H9 (cell line): ENCODE measurements around the gene KAT7. TPM values are rescaled to one million over a fixed set of nuclear protein-coding genes. Genes with fewer than 3 reads are reported as not detected.

Source experiments
- DNase-seq: peaks from one replicate; pipeline ENCODE4 v3.0.0-alpha.2; 2017
- H2AFZ ChIP-seq: one replicate; pipeline ENCODE4 v1.6.1; 2013; ENCODE audit warnings: mild to moderate bottlenecking, low read length, control low read depth, moderate library complexity
- H2AK5ac ChIP-seq: 2 replicates; pipeline ENCODE4 v1.6.1; 2013; ENCODE audit warnings: low read length, control low read depth, mixed read lengths; ENCODE audit not compliant: insufficient read length
- H2BK120ac ChIP-seq: one replicate; pipeline ENCODE4 v1.6.1; 2013; ENCODE audit warnings: low read depth, mild to moderate bottlenecking, low read length, control low read depth, inconsistent platforms; ENCODE audit not compliant: poor library complexity, severe bottlenecking
- H2BK12ac ChIP-seq: 2 replicates; pipeline ENCODE4 v1.6.1; 2013; ENCODE audit warnings: low read length, control low read depth, mixed read lengths, low read depth; ENCODE audit not compliant: insufficient read length
- H2BK15ac ChIP-seq: 2 replicates; pipeline ENCODE4 v1.6.1; 2013; ENCODE audit warnings: low read depth, low read length, control low read depth
- H2BK20ac ChIP-seq: one replicate; pipeline ENCODE4 v1.6.1; 2013; ENCODE audit warnings: low read depth, mild to moderate bottlenecking, low read length, control low read depth, inconsistent platforms; ENCODE audit not compliant: poor library complexity, severe bottlenecking
- H2BK5ac ChIP-seq: 2 replicates; pipeline ENCODE4 v1.6.1; 2013; ENCODE audit warnings: low read length, control low read depth, mixed read lengths; ENCODE audit not compliant: insufficient read length
- H3K14ac ChIP-seq: 2 replicates; pipeline ENCODE4 v1.6.1; 2013; ENCODE audit warnings: low read length, control low read depth; ENCODE audit not compliant: insufficient read depth
- H3K18ac ChIP-seq: 2 replicates; pipeline ENCODE4 v1.6.1; 2013; ENCODE audit warnings: low read depth, mild to moderate bottlenecking, mixed read lengths, low read length, control low read depth; ENCODE audit not compliant: insufficient read length
- H3K23ac ChIP-seq: 2 replicates; pipeline ENCODE4 v1.6.1; 2013; ENCODE audit warnings: low read length, control low read depth, mixed read lengths, low read depth; ENCODE audit not compliant: insufficient read length
- H3K23me2 ChIP-seq: 2 replicates; pipeline ENCODE4 v1.6.1; 2013; ENCODE audit warnings: low read depth, mild to moderate bottlenecking, mixed read lengths, low read length, control low read depth; ENCODE audit not compliant: insufficient read length, poor library complexity, severe bottlenecking
- H3K27ac ChIP-seq: 2 replicates; pipeline ENCODE4 v1.5.1; 2013; ENCODE audit warnings: low read length, control low read depth, mixed read lengths, low read depth; ENCODE audit not compliant: insufficient read length
- H3K27me3 ChIP-seq: 2 replicates; pipeline ENCODE4 v1.6.1; 2013; ENCODE audit warnings: low read length, control low read depth, inconsistent platforms; ENCODE audit not compliant: insufficient read depth
- H3K4ac ChIP-seq: 2 replicates; pipeline ENCODE4 v1.6.1; 2013; ENCODE audit warnings: low read depth, mild to moderate bottlenecking, control low read depth, inconsistent platforms, low read length, moderate library complexity
- H3K4me1 ChIP-seq: 2 replicates; pipeline ENCODE4 v1.6.1; 2013; ENCODE audit warnings: low read length, control low read depth, inconsistent platforms; ENCODE audit not compliant: insufficient read depth
- H3K4me2 ChIP-seq: 2 replicates; pipeline ENCODE4 v1.6.1; 2013; ENCODE audit warnings: low read length, control low read depth, mixed read lengths; ENCODE audit not compliant: insufficient read length, insufficient read depth
- H3K56ac ChIP-seq: 2 replicates; pipeline ENCODE4 v1.6.1; 2013; ENCODE audit warnings: low read depth, mild to moderate bottlenecking, mixed read lengths, low read length, control low read depth; ENCODE audit not compliant: insufficient read length
- H3K79me1 ChIP-seq: 2 replicates; pipeline ENCODE4 v1.6.1; 2013; ENCODE audit warnings: low read depth, mild to moderate bottlenecking, moderate library complexity, low read length, control low read depth, inconsistent platforms; ENCODE audit not compliant: insufficient read depth, poor library complexity, severe bottlenecking
- H3K79me2 ChIP-seq: 2 replicates; pipeline ENCODE4 v1.6.1; 2013; ENCODE audit warnings: low read length, control low read depth, inconsistent platforms; ENCODE audit not compliant: insufficient read depth
- H3K9ac ChIP-seq: 2 replicates; pipeline ENCODE4 v1.6.1; 2013; ENCODE audit warnings: low read length, control low read depth, mixed read lengths; ENCODE audit not compliant: insufficient read length; ENCODE audit errors: extremely low read depth
- H3K9me3 ChIP-seq: one replicate; pipeline ENCODE4 v1.6.1; 2013; ENCODE audit warnings: low read depth, low read length, inconsistent platforms; ENCODE audit not compliant: control insufficient read depth
- H3T11ph ChIP-seq: one replicate; pipeline ENCODE4 v1.6.1; 2013; ENCODE audit warnings: mild to moderate bottlenecking, low read length, control low read depth, inconsistent platforms
- H4K20me1 ChIP-seq: one replicate; pipeline ENCODE4 v1.6.1; 2013; ENCODE audit not compliant: control insufficient read depth, insufficient read length, insufficient read depth
- H4K5ac ChIP-seq: 2 replicates; pipeline ENCODE4 v1.6.1; 2013; ENCODE audit warnings: low read depth, mild to moderate bottlenecking, mixed read lengths, low read length, control low read depth; ENCODE audit not compliant: insufficient read length
- H4K8ac ChIP-seq: replicated peaks from 2 replicates; pipeline ENCODE4 v1.6.1; 2013; ENCODE audit warnings: low read length, control low read depth, mixed read lengths, low read depth; ENCODE audit not compliant: insufficient read length
- H4K91ac ChIP-seq: 2 replicates; pipeline ENCODE4 v1.6.1; 2013; ENCODE audit warnings: low read depth, mild to moderate bottlenecking, moderate library complexity, mixed read lengths, low read length, control low read depth; ENCODE audit not compliant: insufficient read length
- H3K27ac Mint-ChIP-seq, 3 experiments: 2 replicates in 2 of 3; 3 replicates in 1 of 3; pipeline ENCODE4 v1.8.0; 2020 to 2021; ENCODE audit warnings: mixed read lengths in 3 of 3, mild to moderate bottlenecking in 1 of 3, moderate library complexity in 1 of 3
- H3K27me3 Mint-ChIP-seq: 2 replicates; pipeline ENCODE4 v1.8.0; 2021; ENCODE audit warnings: low read depth, mild to moderate bottlenecking, moderate library complexity, mixed read lengths
- H3K36me3 Mint-ChIP-seq, 3 experiments: 2 replicates in 2 of 3; 3 replicates in 1 of 3; pipeline ENCODE4 v1.8.0; 2020 to 2021; ENCODE audit warnings: low read depth in 3 of 3, mixed read lengths in 3 of 3; ENCODE audit not compliant: insufficient read depth in 1 of 3
- H3K4me1 Mint-ChIP-seq, 2 experiments: 2 replicates each; pipeline ENCODE4 v1.8.0; 2020; ENCODE audit warnings: mixed read lengths in 2 of 2
- H3K4me3 Mint-ChIP-seq, 2 experiments: 2 replicates in 1 of 2; 3 replicates in 1 of 2; pipeline ENCODE4 v1.8.0; 2020 to 2021; ENCODE audit warnings: mild to moderate bottlenecking in 2 of 2, mixed read lengths in 2 of 2, moderate library complexity in 1 of 2
- H3K9me3 Mint-ChIP-seq, 2 experiments: 2 replicates in 1 of 2; 3 replicates in 1 of 2; pipeline ENCODE4 v1.8.0; 2020; ENCODE audit warnings: mild to moderate bottlenecking in 2 of 2, mixed read lengths in 2 of 2, moderate library complexity in 1 of 2
- WGBS: extraction: QIAGEN DNeasy Blood & Tissue Kit; methylation state at CpG from one replicate; pipeline ENCODE4 v1.1.7; 2013; ENCODE audit warnings: missing lambda C conversion rate, low lambda C conversion rate, mixed read lengths; ENCODE audit not compliant: insufficient read length; ENCODE audit errors: extremely low coverage; 5-methylcytosine and 5-hydroxymethylcytosine counted together
- total RNA-seq: library from RNA; stranded (reverse); gene quantifications from 2 replicates; pipeline ENCODE4 v1.2.1, GENCODE V29; 2021
- TF ChIP-seq, protein P1 (sequence below): fragments of 200-600 bp; sonication (generic); conservative IDR thresholded peaks from 3 replicates; pipeline ENCODE4 v1.8.0; 2021; ENCODE audit warnings: antibody characterized with exemption, mild to moderate bottlenecking

The KAT7 gene
- total RNA-seq, 1 experiment from 2014 or later, result 93.1 TPM

DNA sequence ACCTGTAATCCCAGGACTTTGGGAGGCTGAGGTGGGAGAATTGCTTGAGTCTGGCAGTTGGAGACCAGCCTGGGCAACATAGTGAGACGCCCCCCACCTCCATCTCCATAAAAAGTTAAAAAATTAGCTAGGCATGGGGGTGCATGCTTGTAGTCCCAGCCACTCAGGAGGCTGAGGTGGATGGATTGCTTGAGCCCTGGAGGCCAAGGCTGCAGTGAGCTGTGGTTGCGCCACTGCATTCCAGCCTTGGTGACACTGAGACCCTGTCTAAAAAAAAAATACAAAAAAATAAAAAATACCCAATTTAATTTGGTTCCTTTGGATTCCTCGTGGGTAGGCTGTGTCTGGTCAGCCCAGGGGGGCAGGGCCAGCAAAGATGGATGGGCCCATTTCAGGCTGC, 85.4 kb downstream of the KAT7 start:
- Histone ChIP-seq H3K23me2 (no peaks in the 10 kb centered on the region), H3K27me3 (no peaks in the 10 kb centered on the region)
- H3K36me3 Mint-ChIP-seq, result no peaks in the 10 kb centered on the region

More for the DNA sequence above, 85.4 kb downstream of the KAT7 start:
- Histone ChIP-seq H2AK5ac (no peak overlapping the region), H3K27ac (no peak overlapping the region), H2AFZ (no peak overlapping the region), H4K8ac (no peak overlapping the region), H3K18ac (no peak overlapping the region), H2BK120ac (no peak overlapping the region), H2BK20ac (no peak overlapping the region), H3K4me2 (no peak overlapping the region), H3K79me2 (no peaks in the 10 kb centered on the region), H3K79me1 (no peaks in the 10 kb centered on the region), H4K5ac (no peak overlapping the region), H4K20me1 (peaks cover 6% of the 10 kb centered on the region), H2BK12ac (no peak overlapping the region), H3K4ac (no peak overlapping the region), H2BK15ac (no peak overlapping the region), H3K14ac (no peak overlapping the region), H3T11ph (no peak overlapping the region), H3K9ac (no peak overlapping the region), H3K56ac (no peak overlapping the region), H3K9me3 (no peaks in the 10 kb centered on the region), H4K91ac (no peak overlapping the region), H2BK5ac (no peak overlapping the region), H3K4me1 (no peaks in the 10 kb centered on the region; the same call in 1 of the 2 replicates), H3K23ac (no peak overlapping the region)
- H3K4me1 Mint-ChIP-seq, result peaks cover 27 to 44% of the 10 kb centered on the region in 2 experiments
- TF ChIP-seq, protein P1, sequence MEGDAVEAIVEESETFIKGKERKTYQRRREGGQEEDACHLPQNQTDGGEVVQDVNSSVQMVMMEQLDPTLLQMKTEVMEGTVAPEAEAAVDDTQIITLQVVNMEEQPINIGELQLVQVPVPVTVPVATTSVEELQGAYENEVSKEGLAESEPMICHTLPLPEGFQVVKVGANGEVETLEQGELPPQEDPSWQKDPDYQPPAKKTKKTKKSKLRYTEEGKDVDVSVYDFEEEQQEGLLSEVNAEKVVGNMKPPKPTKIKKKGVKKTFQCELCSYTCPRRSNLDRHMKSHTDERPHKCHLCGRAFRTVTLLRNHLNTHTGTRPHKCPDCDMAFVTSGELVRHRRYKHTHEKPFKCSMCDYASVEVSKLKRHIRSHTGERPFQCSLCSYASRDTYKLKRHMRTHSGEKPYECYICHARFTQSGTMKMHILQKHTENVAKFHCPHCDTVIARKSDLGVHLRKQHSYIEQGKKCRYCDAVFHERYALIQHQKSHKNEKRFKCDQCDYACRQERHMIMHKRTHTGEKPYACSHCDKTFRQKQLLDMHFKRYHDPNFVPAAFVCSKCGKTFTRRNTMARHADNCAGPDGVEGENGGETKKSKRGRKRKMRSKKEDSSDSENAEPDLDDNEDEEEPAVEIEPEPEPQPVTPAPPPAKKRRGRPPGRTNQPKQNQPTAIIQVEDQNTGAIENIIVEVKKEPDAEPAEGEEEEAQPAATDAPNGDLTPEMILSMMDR, result no peak
- no peak for DNase-seq
- H3K27me3 Mint-ChIP-seq, result peaks cover 8% of the 10 kb centered on the region
- WGBS, result no CpG with 5 or more reads among the region's 3 CpGs
- H3K4me3 Mint-ChIP-seq, result no peak overlapping the region
- no peak overlapping the region for H3K27ac Mint-ChIP-seq
- no peaks in the 10 kb centered on the region for H3K9me3 Mint-ChIP-seq
